Progenitor cell of endocrine pancreas (in vitro differentiated cells): ENCODE results near the gene KMT5B. TPM values are rescaled to one million over a fixed set of nuclear protein-coding genes. Genes with fewer than 3 reads are reported as not detected.

Experiments used
- DNase-seq: peaks from one replicate; pipeline ENCODE4 v3.0.0; 2021; ENCODE audit warnings: low spot score; ENCODE audit not compliant: unreplicated experiment
- H3K27ac Mint-ChIP-seq: 2 replicates; pipeline ENCODE4 v1.8.0; 2021; ENCODE audit warnings: mild to moderate bottlenecking, moderate library complexity, mixed read lengths
- H3K27me3 Mint-ChIP-seq: 2 replicates; pipeline ENCODE4 v1.8.0; 2021; ENCODE audit warnings: mixed read lengths
- H3K36me3 Mint-ChIP-seq: 2 replicates; pipeline ENCODE4 v1.8.0; 2022; ENCODE audit warnings: mixed read lengths; ENCODE audit not compliant: insufficient read depth
- H3K4me1 Mint-ChIP-seq: 2 replicates; pipeline ENCODE4 v1.8.0; 2021; ENCODE audit warnings: low read depth, mixed read lengths
- H3K4me3 Mint-ChIP-seq: 2 replicates; pipeline ENCODE4 v1.8.0; 2021; ENCODE audit warnings: low read depth, mild to moderate bottlenecking, moderate library complexity, mixed read lengths
- H3K9me3 Mint-ChIP-seq: 2 replicates; pipeline ENCODE4 v1.8.0; 2021; ENCODE audit warnings: low read depth, mixed read lengths
- total RNA-seq: library from RNA; stranded (reverse); gene quantifications from 2 replicates; pipeline ENCODE4 v1.2.1, GENCODE V29; 2021
- TF ChIP-seq, protein P1 (sequence below): fragments of 200-600 bp; sonication (generic); IDR thresholded peaks from one replicate; pipeline ENCODE4 v1.5.0; 2021; ENCODE audit warnings: antibody characterized with exemption, mild to moderate bottlenecking; ENCODE audit not compliant: unreplicated experiment

KMT5B gene
- total RNA-seq, 1 donor from 2014 or later = 67.5 TPM

- no peaks in the 10 kb centered on the region for H3K27me3 Mint-ChIP-seq
- H3K4me1 Mint-ChIP-seq = peaks cover 17% of the 10 kb centered on the region
- H3K9me3 Mint-ChIP-seq = peaks cover 14% of the 10 kb centered on the region
- H3K4me3 Mint-ChIP-seq = peak overlapping the region; percentile 68
- H3K36me3 Mint-ChIP-seq = peaks cover 7% of the 10 kb centered on the region
- peak overlapping the region; percentile 90 for H3K27ac Mint-ChIP-seq
- peak; percentile 87 for DNase-seq
- TF ChIP-seq, protein P1, sequence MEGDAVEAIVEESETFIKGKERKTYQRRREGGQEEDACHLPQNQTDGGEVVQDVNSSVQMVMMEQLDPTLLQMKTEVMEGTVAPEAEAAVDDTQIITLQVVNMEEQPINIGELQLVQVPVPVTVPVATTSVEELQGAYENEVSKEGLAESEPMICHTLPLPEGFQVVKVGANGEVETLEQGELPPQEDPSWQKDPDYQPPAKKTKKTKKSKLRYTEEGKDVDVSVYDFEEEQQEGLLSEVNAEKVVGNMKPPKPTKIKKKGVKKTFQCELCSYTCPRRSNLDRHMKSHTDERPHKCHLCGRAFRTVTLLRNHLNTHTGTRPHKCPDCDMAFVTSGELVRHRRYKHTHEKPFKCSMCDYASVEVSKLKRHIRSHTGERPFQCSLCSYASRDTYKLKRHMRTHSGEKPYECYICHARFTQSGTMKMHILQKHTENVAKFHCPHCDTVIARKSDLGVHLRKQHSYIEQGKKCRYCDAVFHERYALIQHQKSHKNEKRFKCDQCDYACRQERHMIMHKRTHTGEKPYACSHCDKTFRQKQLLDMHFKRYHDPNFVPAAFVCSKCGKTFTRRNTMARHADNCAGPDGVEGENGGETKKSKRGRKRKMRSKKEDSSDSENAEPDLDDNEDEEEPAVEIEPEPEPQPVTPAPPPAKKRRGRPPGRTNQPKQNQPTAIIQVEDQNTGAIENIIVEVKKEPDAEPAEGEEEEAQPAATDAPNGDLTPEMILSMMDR = no peak
Observed at GRCh38 chr11:68127714-68128681, 85.1 kb downstream of the KMT5B start.

GRCh38 chr11:68125164-68125563 is 87.9 kb downstream of the KMT5B start:
- Mint-ChIP-seq H3K4me1 (peaks cover 21% of the 10 kb centered on the region), H3K36me3 (no peaks in the 10 kb centered on the region), H3K27ac (no peak overlapping the region), H3K4me3 (no peak overlapping the region), H3K9me3 (peaks cover 6% of the 10 kb centered on the region), H3K27me3 (no peaks in the 10 kb centered on the region)
- TF ChIP-seq, protein P1 = no peak
- no peak for DNase-seq

GRCh38 chr11:68122936-68123539 is 90.1 kb downstream of the KMT5B start:
- no peak for DNase-seq
- H3K27me3 Mint-ChIP-seq = no peaks in the 10 kb centered on the region
- no peaks in the 10 kb centered on the region for H3K9me3 Mint-ChIP-seq
- TF ChIP-seq, protein P1 = no peak
- H3K36me3 Mint-ChIP-seq = peaks cover 2% of the 10 kb centered on the region
- H3K27ac Mint-ChIP-seq = peak overlapping the region; percentile 91
- peaks cover 23% of the 10 kb centered on the region for H3K4me1 Mint-ChIP-seq
- H3K4me3 Mint-ChIP-seq = peak overlapping the region; percentile 7

GRCh38 chr11:68121067-68121899 is 91.8 kb downstream of the KMT5B start, which contains the start of gene CHKA:
Gene CHKA (minus strand): TSS chr11:68121388. CDS start chr11:68121177, 211 bp downstream.
- Mint-ChIP-seq H3K27me3 (no peaks in the 10 kb centered on the region), H3K4me3 (peak within 1 kb of the TSS; percentile 84), H3K27ac (peak within 1 kb of the TSS; percentile 97), H3K9me3 (no peaks in the 10 kb centered on the region), H3K4me1 (peaks cover 27% of the 10 kb centered on the region), H3K36me3 (peaks cover 2% of the 10 kb centered on the region)
- DNase-seq = peak; percentile 84
- TF ChIP-seq, protein P1 = no peak
